Caco-2 (cell line): ENCODE data around the gene SIRPB1. TPM values are rescaled to one million over a fixed set of nuclear protein-coding genes. Genes with fewer than 3 reads are reported as not detected.
"Not testable (repeated sequence)": the region's sequence is repeated elsewhere in the genome, so short reads cannot be mapped to it uniquely, and the experiment has no call there.

Experiments used
- BruUV-seq: library from RNA; stranded (reverse); fragments of 400-500 nt; replicated peaks from 2 replicates; lab custom pipeline; 2021; lab: Mats Ljungman, UMichigan
- CTCF ChIA-PET: fragments of 300-600 bp; sonication (Branson Sonifier 250); formaldehyde crosslinking; loops from one replicate; lab custom pipeline; 2022; ENCODE audit warnings: antibody characterized with exemption; lab: Charles Lee
- POLR2A ChIA-PET: fragments of 300-600 bp; sonication (Branson Sonifier 250); formaldehyde crosslinking; loops from one replicate; lab custom pipeline; 2022; ENCODE audit warnings: antibody characterized with exemption; lab: Charles Lee
- DNase-seq, 2 experiments: peaks; one replicate each; pipeline versions ENCODE4 v3.0.0 to v3.0.0-alpha.2; 2020 to 2022
- H3K27me3 ChIP-seq: replicated peaks from 2 replicates; pipeline ENCODE4 v1.6.0; 2011; ENCODE audit warnings: low read length; ENCODE audit not compliant: control insufficient read depth, insufficient read depth
- H3K36me3 ChIP-seq: 2 replicates; pipeline ENCODE4 v1.5.1; 2011; ENCODE audit warnings: low read length; ENCODE audit not compliant: control insufficient read depth, insufficient read depth
- H3K4me1 ChIP-seq: fragments of 250-450 bp; sonication (Bioruptor Pico); 2 replicates; pipeline ENCODE4 v1.5.1; 2020; ENCODE audit warnings: mild to moderate bottlenecking
- H3K4me3 ChIP-seq: 2 replicates; pipeline ENCODE4 v1.5.1; 2011; ENCODE audit warnings: low read depth, mild to moderate bottlenecking, control low read depth, low read length
- H3K9me3 ChIP-seq: fragments of 250-450 bp; sonication (Bioruptor Pico); 2 replicates; pipeline ENCODE4 v1.5.1; 2020; ENCODE audit warnings: mild to moderate bottlenecking, moderate library complexity
- H3K27ac Mint-ChIP-seq: one replicate; pipeline ENCODE4 v1.8.0; 2022; ENCODE audit warnings: mixed read lengths; ENCODE audit not compliant: unreplicated experiment
- H3K27me3 Mint-ChIP-seq: one replicate; pipeline ENCODE4 v1.8.0; 2022; ENCODE audit warnings: mixed read lengths; ENCODE audit not compliant: insufficient read depth, unreplicated experiment
- H3K36me3 Mint-ChIP-seq: one replicate; pipeline ENCODE4 v1.8.0; 2022; ENCODE audit warnings: mild to moderate bottlenecking, mixed read lengths; ENCODE audit not compliant: insufficient read depth, unreplicated experiment
- H3K4me1 Mint-ChIP-seq: one replicate; pipeline ENCODE4 v1.8.0; 2022; ENCODE audit warnings: low read depth, mixed read lengths; ENCODE audit not compliant: unreplicated experiment
- H3K4me3 Mint-ChIP-seq: one replicate; pipeline ENCODE4 v1.8.0; 2022; ENCODE audit warnings: mild to moderate bottlenecking, moderate library complexity, mixed read lengths; ENCODE audit not compliant: unreplicated experiment
- H3K9me3 Mint-ChIP-seq: one replicate; pipeline ENCODE4 v1.8.0; 2022; ENCODE audit warnings: mixed read lengths; ENCODE audit not compliant: unreplicated experiment
- intact Hi-C: fragments of 100-400 bp; cut with micrococcal nuclease; formaldehyde crosslinking; loops from one replicate; pipeline ENCODE4 v1.10.0; 2022; ENCODE audit not compliant: unreplicated experiment
- total RNA-seq: library from RNA; stranded (reverse); gene quantifications from 2 replicates; pipeline ENCODE4 v1.2.3, GENCODE V29; 2022

The SIRPB1 gene
- total RNA-seq, 1 experiment from 2014 or later: not detected

DNA sequence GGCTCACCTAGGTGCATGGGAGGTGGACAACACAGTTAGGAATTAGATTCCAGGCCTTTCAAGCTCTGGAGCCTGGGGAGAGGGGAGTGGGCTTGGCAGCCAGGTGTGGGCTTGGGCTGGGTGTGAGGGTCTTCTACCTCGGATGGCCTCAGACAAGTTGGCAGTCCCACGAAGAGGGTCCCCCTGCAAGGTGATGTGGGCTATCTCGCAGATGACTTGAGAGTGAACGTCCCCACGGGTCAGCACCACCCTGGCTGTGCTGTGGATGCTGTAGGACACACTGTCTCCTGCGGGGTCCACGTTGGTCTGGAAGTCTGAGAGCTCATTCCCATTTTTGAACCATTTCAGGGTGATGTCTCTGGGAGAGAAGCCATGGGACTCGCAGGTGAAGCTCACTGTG lies 48.2 kb downstream of the SIRPB1 start:
- POLR2A ChIA-PET, H3K4me3 Mint-ChIP-seq, DNase-seq, H3K27ac Mint-ChIP-seq, BruUV-seq, CTCF ChIA-PET, H3K36me3 Mint-ChIP-seq, H3K9me3 Mint-ChIP-seq, H3K36me3 ChIP-seq, H3K4me3 ChIP-seq, H3K27me3 ChIP-seq, intact Hi-C loops, H3K9me3 ChIP-seq, H3K4me1 ChIP-seq, H3K4me1 Mint-ChIP-seq: not testable (repeated sequence)
- H3K27me3 Mint-ChIP-seq: peaks cover 11% of the 10 kb centered on the region

Other genes starting within 250 kb of the SIRPB1 start
- gene FKBP1A, start 227.0 kb downstream of the SIRPB1 start, total RNA-seq: 220 and 228 TPM in 2 replicates
- 104 and 119 TPM in 2 replicates for gene NSFL1C, start 153.2 kb downstream of the SIRPB1 start, total RNA-seq
- not detected in 2 replicates for gene SIRPB2, start 128.6 kb downstream of the SIRPB1 start, total RNA-seq
- not detected in 2 replicates for gene SIRPD, start 62.3 kb downstream of the SIRPB1 start, total RNA-seq
- not detected in 2 replicates for gene SIRPG, start 37.8 kb upstream of the SIRPB1 start, total RNA-seq